ENCODE results near the gene FAM193A.
"Not testable (repeated sequence)": the region's sequence is repeated elsewhere in the genome, so short reads cannot be mapped to it uniquely, and the experiment has no call there.

FAM193A gene

GRCh38 chr4:2636331-2636730, 99.9 kb downstream of the FAM193A start:
- peaks cover 8% of the 10 kb centered on the region for H3K79me2 ChIP-seq (ENCODE audit: control insufficient read depth, insufficient read depth, low read length, unreplicated experiment)

GRCh38 chr4:2636994-2637393, 100.5 kb downstream of the FAM193A start:
- H3K36me3 ChIP-seq (ENCODE audit: insufficient read depth, low read length) = peaks cover 16% of the 10 kb centered on the region; the same call in 1 of the 2 replicates
- not testable (repeated sequence) for H2AFZ ChIP-seq (ENCODE audit: low read length, unreplicated experiment); H3K79me2 ChIP-seq (ENCODE audit: control insufficient read depth, insufficient read depth, low read length, unreplicated experiment); H3K4me1 ChIP-seq (ENCODE audit: control insufficient read depth, insufficient read depth, low read length, unreplicated experiment); H3K27me3 ChIP-seq (ENCODE audit: insufficient read depth, low read length); H3K4me3 ChIP-seq (ENCODE audit: low read depth, low read length); H3K27ac ChIP-seq (ENCODE audit: low read depth, low read length)

More at GRCh38 chr4:2636331-2636730, 99.9 kb downstream of the FAM193A start:
- no peaks in the 10 kb centered on the region for H3K4me1 ChIP-seq (ENCODE audit: control insufficient read depth, insufficient read depth, low read length, unreplicated experiment)
- H2AFZ ChIP-seq (ENCODE audit: low read length, unreplicated experiment) = no peak overlapping the region
- H3K27me3 ChIP-seq (ENCODE audit: insufficient read depth, low read length) = no peaks in the 10 kb centered on the region
- H3K36me3 ChIP-seq (ENCODE audit: insufficient read depth, low read length) = peaks cover 16% of the 10 kb centered on the region; the same call in 1 of the 2 replicates
- H3K27ac ChIP-seq (ENCODE audit: low read depth, low read length) = no peak overlapping the region
- no peak overlapping the region for H3K4me3 ChIP-seq (ENCODE audit: low read depth, low read length)

- no peaks in the 10 kb centered on the region for H3K4me1 ChIP-seq (ENCODE audit: control insufficient read depth, insufficient read depth, low read length, unreplicated experiment)
- H3K79me2 ChIP-seq (ENCODE audit: control insufficient read depth, insufficient read depth, low read length, unreplicated experiment) = peaks cover 8% of the 10 kb centered on the region
- no peaks in the 10 kb centered on the region for H3K27me3 ChIP-seq (ENCODE audit: insufficient read depth, low read length)
- H3K36me3 ChIP-seq (ENCODE audit: insufficient read depth, low read length) = peaks cover 16% of the 10 kb centered on the region; the same call in 1 of the 2 replicates
- no peak overlapping the region for H2AFZ ChIP-seq (ENCODE audit: low read length, unreplicated experiment)
- H3K27ac ChIP-seq (ENCODE audit: low read depth, low read length) = no peak overlapping the region
- no peak overlapping the region for H3K4me3 ChIP-seq (ENCODE audit: low read depth, low read length)
These were observed 101.6 kb downstream of the FAM193A start for GRCh38 chr4:2637956-2638552.

GRCh38 chr4:2638730-2639129, 102.3 kb downstream of the FAM193A start:
- H2AFZ ChIP-seq (ENCODE audit: low read length, unreplicated experiment) = no peak overlapping the region
- H3K4me3 ChIP-seq (ENCODE audit: low read depth, low read length) = no peak overlapping the region
- H3K36me3 ChIP-seq (ENCODE audit: insufficient read depth, low read length) = peaks cover 16% of the 10 kb centered on the region; the same call in 1 of the 2 replicates
- no peaks in the 10 kb centered on the region for H3K4me1 ChIP-seq (ENCODE audit: control insufficient read depth, insufficient read depth, low read length, unreplicated experiment)
- H3K79me2 ChIP-seq (ENCODE audit: control insufficient read depth, insufficient read depth, low read length, unreplicated experiment) = peaks cover 8% of the 10 kb centered on the region
- no peaks in the 10 kb centered on the region for H3K27me3 ChIP-seq (ENCODE audit: insufficient read depth, low read length)
- H3K27ac ChIP-seq (ENCODE audit: low read depth, low read length) = no peak overlapping the region

DNA sequence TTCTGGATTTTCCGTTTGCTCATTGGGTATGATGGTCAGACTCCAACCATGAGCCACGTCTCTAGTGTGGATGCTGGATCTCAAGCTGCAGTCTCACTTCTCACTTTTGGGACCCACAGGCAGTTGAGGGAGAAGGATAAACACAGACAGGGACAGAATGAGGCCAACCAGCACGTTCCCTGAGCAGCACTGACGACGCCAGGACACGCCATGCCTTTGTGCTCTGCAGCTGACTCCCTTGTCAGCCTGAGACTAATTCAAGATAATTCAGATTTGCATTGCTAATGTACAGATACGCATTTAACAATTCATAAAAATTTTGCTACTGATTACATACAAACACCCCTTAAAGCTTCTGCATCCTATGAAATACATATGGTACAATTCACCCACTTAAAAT, 106.5 kb downstream of the FAM193A start:
- H3K4me1 ChIP-seq (ENCODE audit: control insufficient read depth, insufficient read depth, low read length, unreplicated experiment) = no peaks in the 10 kb centered on the region
- no peak overlapping the region for H2AFZ ChIP-seq (ENCODE audit: low read length, unreplicated experiment)
- H3K27ac ChIP-seq (ENCODE audit: low read depth, low read length) = no peak overlapping the region
- peaks cover 4% of the 10 kb centered on the region for H3K79me2 ChIP-seq (ENCODE audit: control insufficient read depth, insufficient read depth, low read length, unreplicated experiment)
- H3K27me3 ChIP-seq (ENCODE audit: insufficient read depth, low read length) = no peaks in the 10 kb centered on the region
- H3K4me3 ChIP-seq (ENCODE audit: low read depth, low read length) = no peak overlapping the region
- peaks cover 12% of the 10 kb centered on the region; the same call in 1 of the 2 replicates for H3K36me3 ChIP-seq (ENCODE audit: insufficient read depth, low read length)

GRCh38 chr4:2643555-2643954, 107.1 kb downstream of the FAM193A start:
- Histone ChIP-seq H3K36me3 (ENCODE audit: insufficient read depth, low read length) (peaks cover 6% of the 10 kb centered on the region; the same call in 1 of the 2 replicates), H2AFZ (ENCODE audit: low read length, unreplicated experiment) (no peak overlapping the region)

GRCh38 chr4:2646396-2647149, 110.1 kb downstream of the FAM193A start:
- Histone ChIP-seq H3K36me3 (ENCODE audit: insufficient read depth, low read length) (peaks cover 11% of the 10 kb centered on the region; the same call in 1 of the 2 replicates), H3K4me3 (ENCODE audit: low read depth, low read length) (no peak overlapping the region), H3K27ac (ENCODE audit: low read depth, low read length) (no peak overlapping the region), H3K79me2 (ENCODE audit: control insufficient read depth, insufficient read depth, low read length, unreplicated experiment) (no peaks in the 10 kb centered on the region), H2AFZ (ENCODE audit: low read length, unreplicated experiment) (no peak overlapping the region), H3K4me1 (ENCODE audit: control insufficient read depth, insufficient read depth, low read length, unreplicated experiment) (no peaks in the 10 kb centered on the region), H3K27me3 (ENCODE audit: insufficient read depth, low read length) (no peaks in the 10 kb centered on the region)

More at GRCh38 chr4:2643555-2643954, 107.1 kb downstream of the FAM193A start:
- Histone ChIP-seq H3K79me2 (ENCODE audit: control insufficient read depth, insufficient read depth, low read length, unreplicated experiment) (no peaks in the 10 kb centered on the region), H3K4me1 (ENCODE audit: control insufficient read depth, insufficient read depth, low read length, unreplicated experiment) (no peaks in the 10 kb centered on the region), H3K27me3 (ENCODE audit: insufficient read depth, low read length) (no peaks in the 10 kb centered on the region), H3K27ac (ENCODE audit: low read depth, low read length) (no peak overlapping the region), H3K4me3 (ENCODE audit: low read depth, low read length) (no peak overlapping the region)

GRCh38 chr4:2647403-2648158, 111.1 kb downstream of the FAM193A start:
- Histone ChIP-seq H3K27me3 (ENCODE audit: insufficient read depth, low read length) (no peaks in the 10 kb centered on the region), H2AFZ (ENCODE audit: low read length, unreplicated experiment) (no peak overlapping the region), H3K4me3 (ENCODE audit: low read depth, low read length) (no peak overlapping the region), H3K27ac (ENCODE audit: low read depth, low read length) (no peak overlapping the region), H3K36me3 (ENCODE audit: insufficient read depth, low read length) (peaks cover 13% of the 10 kb centered on the region; the same call in 1 of the 2 replicates), H3K4me1 (ENCODE audit: control insufficient read depth, insufficient read depth, low read length, unreplicated experiment) (no peaks in the 10 kb centered on the region), H3K79me2 (ENCODE audit: control insufficient read depth, insufficient read depth, low read length, unreplicated experiment) (no peaks in the 10 kb centered on the region)

DNA sequence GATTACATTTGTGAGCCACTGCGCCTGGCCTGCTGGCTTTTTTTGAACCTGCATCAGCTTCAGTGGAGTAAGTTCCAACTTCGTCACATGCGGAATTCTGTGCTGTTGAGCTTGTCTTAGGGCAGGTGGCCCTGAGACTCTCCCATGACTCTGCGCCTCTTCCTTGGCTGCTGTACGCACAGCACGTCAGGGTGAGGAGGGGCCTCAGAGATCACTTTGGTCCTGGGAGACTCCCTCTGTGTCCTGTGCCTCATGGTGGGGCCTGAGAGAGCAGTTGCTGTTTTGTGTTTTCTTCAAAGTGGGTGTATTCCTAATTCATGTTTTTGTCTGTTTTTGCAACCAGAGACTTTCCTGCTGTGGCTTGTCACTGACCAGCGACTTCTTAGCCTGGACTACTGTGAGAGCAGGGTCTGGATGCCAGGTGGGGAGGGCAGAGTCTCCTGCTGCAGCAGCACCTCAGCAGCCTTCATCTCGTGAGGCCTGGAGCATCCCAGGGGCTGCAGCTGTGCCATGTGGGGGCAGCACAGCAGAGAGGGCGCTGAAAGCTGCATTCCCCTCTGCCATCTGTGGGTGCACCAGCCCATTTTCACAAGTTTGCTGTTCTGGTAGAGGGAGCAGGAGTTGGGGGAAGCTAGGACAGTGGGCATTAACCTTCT, 111.8 kb downstream of the FAM193A start:
- H2AFZ ChIP-seq (ENCODE audit: low read length, unreplicated experiment) = no peak overlapping the region
- no peaks in the 10 kb centered on the region for H3K27me3 ChIP-seq (ENCODE audit: insufficient read depth, low read length)
- no peak overlapping the region for H3K4me3 ChIP-seq (ENCODE audit: low read depth, low read length)
- H3K27ac ChIP-seq (ENCODE audit: low read depth, low read length) = no peak overlapping the region
- H3K4me1 ChIP-seq (ENCODE audit: control insufficient read depth, insufficient read depth, low read length, unreplicated experiment) = no peaks in the 10 kb centered on the region
- H3K36me3 ChIP-seq (ENCODE audit: insufficient read depth, low read length) = peaks cover 13% of the 10 kb centered on the region; the same call in 1 of the 2 replicates
- H3K79me2 ChIP-seq (ENCODE audit: control insufficient read depth, insufficient read depth, low read length, unreplicated experiment) = no peaks in the 10 kb centered on the region

- peaks cover 13% of the 10 kb centered on the region; the same call in 1 of the 2 replicates for H3K36me3 ChIP-seq (ENCODE audit: insufficient read depth, low read length)
- no peaks in the 10 kb centered on the region for H3K79me2 ChIP-seq (ENCODE audit: control insufficient read depth, insufficient read depth, low read length, unreplicated experiment)
- H3K4me3 ChIP-seq (ENCODE audit: low read depth, low read length) = no peak overlapping the region
- H3K27ac ChIP-seq (ENCODE audit: low read depth, low read length) = no peak overlapping the region
- no peaks in the 10 kb centered on the region for H3K27me3 ChIP-seq (ENCODE audit: insufficient read depth, low read length)
- no peaks in the 10 kb centered on the region for H3K4me1 ChIP-seq (ENCODE audit: control insufficient read depth, insufficient read depth, low read length, unreplicated experiment)
- H2AFZ ChIP-seq (ENCODE audit: low read length, unreplicated experiment) = no peak overlapping the region
These were observed 113.2 kb downstream of the FAM193A start for GRCh38 chr4:2649604-2650114.

Data from ACC112 (cell line).